ENCODE measurements around the gene PRLHR.
"Not testable (repeated sequence)": the region's sequence is repeated elsewhere in the genome, so short reads cannot be mapped to it uniquely, and the experiment has no call there.

The PRLHR gene

GRCh38 chr10:118613863-118614262 lies 18.4 kb upstream of the PRLHR start:
- not testable (repeated sequence) for H3K4me1 ChIP-seq (ENCODE audit: control insufficient read depth in 1 of 2, insufficient read depth in 2 of 2, low read length in 2 of 2); H3K9me3 ChIP-seq (ENCODE audit: control insufficient read depth in 1 of 2, low read length in 2 of 2); H3K36me3 ChIP-seq (ENCODE audit: control insufficient read depth in 1 of 2, insufficient read depth in 2 of 2, low read length in 2 of 2); H3K27me3 ChIP-seq (ENCODE audit: low read depth, low read length); H3K4me3 ChIP-seq (ENCODE audit: low read depth in 1 of 2, low read length in 2 of 2); H3K27ac ChIP-seq (ENCODE audit: low read length)

- no peaks in the 10 kb centered on the region for H3K36me3 ChIP-seq (ENCODE audit: control insufficient read depth in 1 of 2, insufficient read depth in 2 of 2, low read length in 2 of 2)
- H3K9me3 ChIP-seq (ENCODE audit: control insufficient read depth in 1 of 2, low read length in 2 of 2), result peaks cover 0 to 10% of the 10 kb centered on the region in 2 donors
- H3K27ac ChIP-seq (ENCODE audit: low read length), result no peak overlapping the region
- no peaks in the 10 kb centered on the region for H3K27me3 ChIP-seq (ENCODE audit: low read depth, low read length)
- no peaks in the 10 kb centered on the region for H3K4me1 ChIP-seq (ENCODE audit: control insufficient read depth in 1 of 2, insufficient read depth in 2 of 2, low read length in 2 of 2)
- no peak overlapping the region for H3K4me3 ChIP-seq (ENCODE audit: low read depth in 1 of 2, low read length in 2 of 2)
Measured at GRCh38 chr10:118610577-118610976, 15.1 kb upstream of the PRLHR start.

GRCh38 chr10:118607768-118608354 lies 12.4 kb upstream of the PRLHR start:
- Histone ChIP-seq H3K4me3 (ENCODE audit: low read depth in 1 of 2, low read length in 2 of 2) (no peak overlapping the region), H3K36me3 (ENCODE audit: control insufficient read depth in 1 of 2, insufficient read depth in 2 of 2, low read length in 2 of 2) (no peaks in the 10 kb centered on the region), H3K9me3 (ENCODE audit: control insufficient read depth in 1 of 2, low read length in 2 of 2) (peaks cover 0 to 10% of the 10 kb centered on the region in 2 donors), H3K27me3 (ENCODE audit: low read depth, low read length) (no peaks in the 10 kb centered on the region), H3K4me1 (ENCODE audit: control insufficient read depth in 1 of 2, insufficient read depth in 2 of 2, low read length in 2 of 2) (no peaks in the 10 kb centered on the region), H3K27ac (ENCODE audit: low read length) (no peak overlapping the region)

- H3K27ac ChIP-seq (ENCODE audit: low read length), result no peak overlapping the region
- no peaks in the 10 kb centered on the region for H3K4me1 ChIP-seq (ENCODE audit: control insufficient read depth in 1 of 2, insufficient read depth in 2 of 2, low read length in 2 of 2)
- peaks cover 0 to 10% of the 10 kb centered on the region in 2 donors for H3K9me3 ChIP-seq (ENCODE audit: control insufficient read depth in 1 of 2, low read length in 2 of 2)
- no peaks in the 10 kb centered on the region for H3K36me3 ChIP-seq (ENCODE audit: control insufficient read depth in 1 of 2, insufficient read depth in 2 of 2, low read length in 2 of 2)
- no peak overlapping the region for H3K4me3 ChIP-seq (ENCODE audit: low read depth in 1 of 2, low read length in 2 of 2)
- no peaks in the 10 kb centered on the region for H3K27me3 ChIP-seq (ENCODE audit: low read depth, low read length)
Measured at GRCh38 chr10:118605694-118606093, 10.2 kb upstream of the PRLHR start.

GRCh38 chr10:118596426-118597124 lies 1.1 kb upstream of the PRLHR start:
- Histone ChIP-seq H3K27ac (ENCODE audit: low read length) (no peak overlapping the region), H3K36me3 (ENCODE audit: control insufficient read depth in 1 of 2, insufficient read depth in 2 of 2, low read length in 2 of 2) (no peaks in the 10 kb centered on the region), H3K4me1 (ENCODE audit: control insufficient read depth in 1 of 2, insufficient read depth in 2 of 2, low read length in 2 of 2) (peaks cover 0 to 14% of the 10 kb centered on the region in 2 donors), H3K27me3 (ENCODE audit: low read depth, low read length) (peaks cover 26% of the 10 kb centered on the region), H3K4me3 (ENCODE audit: low read depth in 1 of 2, low read length in 2 of 2) (no peak overlapping the region), H3K9me3 (ENCODE audit: control insufficient read depth in 1 of 2, low read length in 2 of 2) (peaks cover 0 to 3% of the 10 kb centered on the region in 2 donors)

- no peak overlapping the region for H3K27ac ChIP-seq (ENCODE audit: low read length)
- no peaks in the 10 kb centered on the region for H3K36me3 ChIP-seq (ENCODE audit: control insufficient read depth in 1 of 2, insufficient read depth in 2 of 2, low read length in 2 of 2)
- peaks cover 26% of the 10 kb centered on the region for H3K27me3 ChIP-seq (ENCODE audit: low read depth, low read length)
- H3K9me3 ChIP-seq (ENCODE audit: control insufficient read depth in 1 of 2, low read length in 2 of 2), result peaks cover 0 to 3% of the 10 kb centered on the region in 2 donors
- H3K4me1 ChIP-seq (ENCODE audit: control insufficient read depth in 1 of 2, insufficient read depth in 2 of 2, low read length in 2 of 2), result peaks cover 0 to 14% of the 10 kb centered on the region in 2 donors
- no peak overlapping the region for H3K4me3 ChIP-seq (ENCODE audit: low read depth in 1 of 2, low read length in 2 of 2)
Measured at GRCh38 chr10:118595064-118595420, 406 bp downstream of the PRLHR start.

GRCh38 chr10:118594392-118595063 lies 920 bp downstream of the PRLHR start:
- peaks cover 0 to 14% of the 10 kb centered on the region in 2 donors for H3K4me1 ChIP-seq (ENCODE audit: control insufficient read depth in 1 of 2, insufficient read depth in 2 of 2, low read length in 2 of 2)
- H3K9me3 ChIP-seq (ENCODE audit: control insufficient read depth in 1 of 2, low read length in 2 of 2), result peaks cover 0 to 3% of the 10 kb centered on the region in 2 donors
- H3K27ac ChIP-seq (ENCODE audit: low read length), result no peak overlapping the region
- H3K4me3 ChIP-seq (ENCODE audit: low read depth in 1 of 2, low read length in 2 of 2), result no peak overlapping the region
- H3K36me3 ChIP-seq (ENCODE audit: control insufficient read depth in 1 of 2, insufficient read depth in 2 of 2, low read length in 2 of 2), result no peaks in the 10 kb centered on the region
- H3K27me3 ChIP-seq (ENCODE audit: low read depth, low read length), result peaks cover 26% of the 10 kb centered on the region

GRCh38 chr10:118592675-118593330 lies 2.6 kb downstream of the PRLHR start:
- Histone ChIP-seq H3K9me3 (ENCODE audit: control insufficient read depth in 1 of 2, low read length in 2 of 2) (no peaks in the 10 kb centered on the region), H3K27ac (ENCODE audit: low read length) (no peak overlapping the region), H3K4me1 (ENCODE audit: control insufficient read depth in 1 of 2, insufficient read depth in 2 of 2, low read length in 2 of 2) (peaks cover 0 to 14% of the 10 kb centered on the region in 2 donors), H3K27me3 (ENCODE audit: low read depth, low read length) (peaks cover 26% of the 10 kb centered on the region), H3K4me3 (ENCODE audit: low read depth in 1 of 2, low read length in 2 of 2) (no peak overlapping the region), H3K36me3 (ENCODE audit: control insufficient read depth in 1 of 2, insufficient read depth in 2 of 2, low read length in 2 of 2) (no peaks in the 10 kb centered on the region)

GRCh38 chr10:118590334-118590733 lies 5.1 kb downstream of the PRLHR start:
- H3K4me3 ChIP-seq (ENCODE audit: low read depth in 1 of 2, low read length in 2 of 2), result no peak overlapping the region
- no peaks in the 10 kb centered on the region for H3K9me3 ChIP-seq (ENCODE audit: control insufficient read depth in 1 of 2, low read length in 2 of 2)
- no peak overlapping the region for H3K27ac ChIP-seq (ENCODE audit: low read length)
- no peaks in the 10 kb centered on the region for H3K36me3 ChIP-seq (ENCODE audit: control insufficient read depth in 1 of 2, insufficient read depth in 2 of 2, low read length in 2 of 2)
- H3K27me3 ChIP-seq (ENCODE audit: low read depth, low read length), result peaks cover 15% of the 10 kb centered on the region
- H3K4me1 ChIP-seq (ENCODE audit: control insufficient read depth in 1 of 2, insufficient read depth in 2 of 2, low read length in 2 of 2), result peaks cover 0 to 5% of the 10 kb centered on the region in 2 donors

- Histone ChIP-seq H3K27me3 (ENCODE audit: low read depth, low read length) (peaks cover 5% of the 10 kb centered on the region), H3K9me3 (ENCODE audit: control insufficient read depth in 1 of 2, low read length in 2 of 2) (no peaks in the 10 kb centered on the region)
Measured at GRCh38 chr10:118587881-118588651, 7.4 kb downstream of the PRLHR start.

GRCh38 chr10:118586911-118587310 lies 8.5 kb downstream of the PRLHR start:
- Histone ChIP-seq H3K9me3 (ENCODE audit: control insufficient read depth in 1 of 2, low read length in 2 of 2) (no peaks in the 10 kb centered on the region), H3K27me3 (ENCODE audit: low read depth, low read length) (no peaks in the 10 kb centered on the region), H3K27ac (ENCODE audit: low read length) (no peak overlapping the region), H3K36me3 (ENCODE audit: control insufficient read depth in 1 of 2, insufficient read depth in 2 of 2, low read length in 2 of 2) (no peaks in the 10 kb centered on the region), H3K4me3 (ENCODE audit: low read depth in 1 of 2, low read length in 2 of 2) (no peak overlapping the region), H3K4me1 (ENCODE audit: control insufficient read depth in 1 of 2, insufficient read depth in 2 of 2, low read length in 2 of 2) (no peaks in the 10 kb centered on the region)

More at GRCh38 chr10:118587881-118588651, 7.4 kb downstream of the PRLHR start:
- H3K4me3 ChIP-seq (ENCODE audit: low read depth in 1 of 2, low read length in 2 of 2), result no peak overlapping the region
- H3K4me1 ChIP-seq (ENCODE audit: control insufficient read depth in 1 of 2, insufficient read depth in 2 of 2, low read length in 2 of 2), result no peaks in the 10 kb centered on the region
- H3K36me3 ChIP-seq (ENCODE audit: control insufficient read depth in 1 of 2, insufficient read depth in 2 of 2, low read length in 2 of 2), result no peaks in the 10 kb centered on the region
- H3K27ac ChIP-seq (ENCODE audit: low read length), result no peak overlapping the region
